SIG-M5 (cell line): ENCODE data around the gene NRDE2.

Experiments
- DNase-seq: peaks from one replicate; lab custom pipeline; 2025; lab: John Stamatoyannopoulos, UW

NRDE2 gene

DNA sequence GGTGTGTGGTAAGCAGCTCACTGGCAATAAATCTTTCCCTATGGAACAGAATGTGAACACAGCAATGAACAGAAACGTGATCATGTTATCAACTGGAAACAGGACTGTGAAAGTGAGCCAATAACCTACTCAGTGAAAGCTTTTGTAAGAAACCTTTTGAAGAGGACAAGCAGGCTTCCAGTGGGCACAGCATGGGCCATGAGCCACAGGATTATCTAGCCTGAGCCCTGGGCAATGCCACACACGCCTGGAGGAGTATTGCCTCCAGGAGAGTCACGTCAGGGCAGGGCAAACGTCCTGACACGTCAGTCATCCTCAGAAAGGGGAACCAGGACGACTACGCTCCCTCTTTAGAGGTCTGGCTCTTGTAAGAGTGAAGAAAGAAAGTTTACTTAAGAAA, 32.3 kb downstream of the NRDE2 start:
- peak; percentile 20 for DNase-seq

DNA sequence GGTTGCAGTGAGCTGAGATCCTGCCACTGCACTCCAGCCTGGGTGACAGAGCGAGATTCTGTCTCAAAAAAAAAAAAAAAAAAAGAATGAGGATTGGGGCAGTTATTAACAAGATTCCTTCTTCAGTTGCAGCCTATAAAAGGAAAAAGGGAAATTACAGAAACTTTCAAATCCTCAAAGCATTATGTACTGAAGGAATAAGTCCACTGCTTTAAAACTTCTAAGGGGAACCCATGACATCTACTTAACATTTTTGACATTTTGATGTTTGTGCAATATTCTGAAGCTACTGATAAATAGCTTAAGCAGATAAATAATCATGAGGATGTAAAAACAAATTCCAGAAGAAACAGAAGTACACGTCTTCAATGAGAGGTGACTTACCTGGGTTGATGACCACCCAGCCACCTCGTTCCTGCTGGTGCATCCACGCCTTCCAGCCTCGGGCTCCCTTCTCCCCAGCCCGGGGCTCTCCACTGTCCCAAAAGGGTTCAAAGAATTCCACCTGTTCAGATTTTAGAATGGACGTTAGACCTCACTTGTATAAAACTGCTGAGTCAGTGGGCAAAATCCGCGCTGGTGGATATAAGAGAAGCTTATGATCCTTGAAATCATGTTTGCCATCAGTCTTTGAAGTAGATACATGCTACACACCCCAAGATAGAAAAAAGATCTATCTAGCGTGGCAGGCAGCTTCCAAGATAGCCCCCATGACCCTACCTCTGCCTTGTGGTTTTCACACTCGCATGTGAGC, 33.7 kb downstream of the NRDE2 start:
- no peak for DNase-seq

DNA sequence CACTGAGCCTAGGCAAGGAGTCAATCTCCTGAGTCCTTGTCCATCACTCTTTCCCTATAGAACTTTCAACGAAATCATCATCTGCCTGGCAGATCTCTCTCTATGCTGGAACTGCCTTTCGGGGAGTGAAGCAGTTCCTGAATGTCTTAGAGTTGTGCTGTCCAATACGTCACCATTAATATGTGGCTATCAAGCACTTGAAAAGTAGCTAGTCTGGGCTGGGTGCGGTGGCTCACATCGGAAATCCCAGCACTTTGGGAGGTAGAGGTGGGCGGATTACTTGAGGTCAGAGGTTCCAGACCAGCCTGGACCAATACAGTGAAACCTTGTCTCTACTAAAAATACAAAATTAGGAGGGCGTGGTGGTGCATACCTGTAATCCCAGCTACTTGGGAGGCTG, 35.1 kb downstream of the NRDE2 start:
- DNase-seq = no peak

DNA sequence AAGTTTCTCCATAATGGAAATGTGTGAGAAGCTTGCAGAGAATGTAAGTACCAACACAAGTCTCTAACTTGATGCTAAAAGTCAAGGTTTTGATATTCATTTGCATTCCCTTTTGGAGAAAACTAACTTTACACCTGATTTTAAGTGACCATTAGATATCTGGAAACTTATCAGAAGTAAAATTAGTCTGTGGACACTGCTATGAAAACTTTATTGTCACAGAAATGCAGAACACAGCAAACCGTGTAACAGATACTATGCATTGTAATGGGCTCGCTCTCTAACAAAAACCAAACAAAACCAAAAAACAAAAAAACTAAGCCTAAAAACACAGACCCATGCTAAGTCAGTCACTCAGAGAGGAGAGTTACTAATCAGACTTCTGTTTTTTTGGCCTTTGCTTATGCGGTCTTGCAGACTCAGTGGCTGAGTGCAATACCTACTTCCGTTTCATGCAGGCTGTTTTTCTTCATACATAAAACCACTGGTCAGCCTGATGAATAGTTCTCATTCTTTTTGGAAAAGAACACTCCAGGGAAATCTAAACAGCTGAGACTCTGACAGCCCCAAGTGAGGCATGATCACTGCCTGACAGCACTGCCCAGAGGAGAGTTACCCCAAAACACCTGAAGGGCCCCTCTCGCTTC, 35.7 kb downstream of the NRDE2 start:
- peak; percentile 37 for DNase-seq

DNA sequence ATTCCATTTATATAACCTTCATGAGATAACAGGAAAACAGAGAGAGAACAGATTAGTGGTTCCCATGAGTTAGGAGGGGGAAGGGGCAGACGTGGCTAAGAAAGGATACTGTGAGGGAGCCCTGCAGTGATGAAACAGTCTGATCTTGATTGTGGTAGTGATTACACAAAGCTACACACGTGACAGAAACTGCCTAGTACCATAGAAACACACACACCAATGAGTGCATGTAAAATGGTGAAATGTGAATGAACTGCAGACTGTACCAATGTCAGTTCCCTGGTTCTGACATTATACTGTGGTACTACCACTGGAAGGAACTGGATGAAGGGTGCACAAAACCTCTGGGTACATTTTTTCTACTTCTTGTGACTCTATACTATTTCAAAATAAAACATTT, 36.9 kb downstream of the NRDE2 start:
- peak; percentile 26 for DNase-seq

DNA sequence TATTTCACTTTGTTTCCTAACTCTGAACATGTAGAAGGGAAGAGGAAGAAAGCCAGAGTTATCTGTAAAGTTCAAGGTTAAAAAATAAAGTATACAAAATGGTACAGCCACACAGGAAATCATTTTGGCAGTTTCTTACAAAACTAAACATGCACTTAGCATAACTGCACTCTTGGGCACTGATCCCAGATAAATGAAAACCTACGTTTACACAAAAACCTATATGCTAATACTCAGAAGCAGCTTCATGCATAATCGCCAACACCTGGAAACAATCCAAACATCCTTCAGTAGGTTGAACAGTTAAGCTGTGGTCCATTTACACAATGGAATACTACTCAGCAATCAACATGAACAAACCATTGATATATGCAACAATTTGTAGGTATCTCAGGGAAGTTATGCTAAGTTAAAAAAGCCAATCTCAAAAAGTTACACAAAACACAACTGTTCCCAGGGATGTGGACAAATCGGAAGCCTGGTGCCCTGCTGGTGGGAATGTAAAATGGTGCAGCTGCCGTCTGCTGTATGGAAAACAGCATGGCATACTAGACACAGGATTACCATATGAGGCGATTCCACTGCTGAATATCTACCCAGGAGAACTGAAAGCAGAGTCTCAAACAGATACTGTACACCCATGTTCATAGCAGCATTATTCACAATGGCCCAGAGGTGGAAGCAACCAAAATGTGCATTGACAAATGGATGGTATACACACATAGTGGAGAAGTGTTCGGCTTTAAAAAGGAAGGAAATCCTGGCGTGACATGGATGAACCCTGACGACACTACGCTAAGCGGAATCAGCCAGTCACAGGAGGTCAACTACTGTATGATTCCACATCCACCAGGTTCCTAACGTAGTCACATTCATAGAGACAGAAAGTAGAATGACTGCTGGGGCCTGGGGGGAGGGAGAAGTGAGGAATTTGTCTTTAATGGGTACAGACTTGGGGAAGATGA, 37.7 kb downstream of the NRDE2 start:
- no peak for DNase-seq

DNA sequence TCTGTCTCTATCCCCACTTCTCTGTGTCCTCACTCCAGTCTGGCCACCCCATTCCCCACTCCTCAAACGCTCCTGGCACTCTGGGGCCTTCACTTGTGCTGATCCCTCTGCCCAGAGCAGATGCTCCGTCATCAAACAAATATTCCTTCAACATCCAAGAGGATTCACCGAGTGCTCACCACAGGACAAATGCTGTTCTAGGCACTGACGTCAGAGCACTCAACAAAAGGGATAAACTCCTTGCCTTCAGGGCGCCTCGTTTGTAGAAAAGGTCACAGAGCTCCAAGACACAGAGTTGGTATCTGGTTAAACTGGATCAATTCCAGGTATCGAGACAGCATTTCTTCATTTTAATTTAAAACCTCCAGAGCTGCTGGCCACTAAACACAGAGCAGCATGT, 40.0 kb downstream of the NRDE2 start:
- no peak for DNase-seq

DNA sequence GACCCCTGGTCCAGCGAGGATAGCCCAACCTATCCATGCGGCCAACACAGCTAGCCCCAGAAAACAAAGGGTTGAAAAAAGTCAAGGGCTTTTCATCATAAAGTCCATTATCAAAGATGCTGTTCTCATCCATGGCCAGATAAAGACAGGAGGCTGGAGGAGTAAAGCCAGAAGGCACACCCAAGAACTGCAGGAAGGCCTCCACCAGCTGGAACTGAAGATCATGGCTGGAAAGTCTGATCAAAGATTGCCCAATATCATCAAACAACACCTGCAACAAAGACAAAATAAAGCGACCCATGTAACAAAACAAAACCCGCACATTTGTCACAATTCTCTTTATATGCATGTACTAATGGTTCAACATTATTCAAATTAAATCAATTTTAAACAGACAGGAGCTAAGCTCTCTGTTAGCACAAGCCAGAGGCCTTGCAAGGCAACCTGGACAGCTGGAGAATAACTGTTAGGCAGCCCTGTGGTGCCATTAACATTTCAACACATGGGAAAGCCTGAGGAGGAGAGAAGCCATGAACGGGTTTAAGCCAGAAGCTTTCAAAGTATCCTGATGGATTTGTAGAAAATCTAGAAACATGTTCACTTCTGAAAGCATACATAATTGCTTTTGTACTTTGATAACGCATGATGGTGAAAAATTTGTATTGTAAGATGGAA, 41.3 kb downstream of the NRDE2 start:
- no peak for DNase-seq

DNA sequence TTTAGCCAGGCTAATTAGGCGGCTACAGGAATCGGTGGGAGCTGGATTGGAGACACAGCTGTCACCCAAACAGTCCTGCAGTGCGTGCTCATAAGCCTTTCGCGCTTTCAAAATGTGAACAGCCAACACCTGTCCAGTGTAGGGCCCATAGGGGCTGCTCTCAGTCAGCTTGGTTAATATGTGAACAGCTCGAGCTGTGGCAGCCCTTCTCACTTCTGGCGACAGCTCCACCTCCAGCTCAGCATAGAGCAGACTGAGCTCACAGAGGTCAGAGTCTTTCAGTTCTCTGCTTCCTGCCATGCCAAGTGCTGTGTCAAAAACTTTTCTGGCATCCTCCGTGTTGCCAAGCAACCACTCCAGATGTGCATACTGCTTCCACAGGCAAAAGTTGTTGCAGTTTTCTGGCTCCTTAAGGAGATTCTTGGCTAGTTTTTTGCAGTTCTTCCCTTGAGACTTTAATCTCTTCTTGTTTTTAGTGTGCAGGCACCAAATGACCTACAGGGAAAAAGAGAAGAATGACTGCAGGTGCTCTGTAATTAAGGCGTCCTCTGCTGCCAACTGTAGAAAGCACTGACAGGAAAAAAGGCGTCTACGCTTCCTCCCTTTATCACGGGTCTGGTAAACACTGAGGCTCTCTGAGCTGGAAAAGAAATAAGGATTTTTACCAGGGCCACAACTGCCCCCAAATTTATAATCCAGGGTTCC, 42.9 kb downstream of the NRDE2 start:
- no peak for DNase-seq

DNA sequence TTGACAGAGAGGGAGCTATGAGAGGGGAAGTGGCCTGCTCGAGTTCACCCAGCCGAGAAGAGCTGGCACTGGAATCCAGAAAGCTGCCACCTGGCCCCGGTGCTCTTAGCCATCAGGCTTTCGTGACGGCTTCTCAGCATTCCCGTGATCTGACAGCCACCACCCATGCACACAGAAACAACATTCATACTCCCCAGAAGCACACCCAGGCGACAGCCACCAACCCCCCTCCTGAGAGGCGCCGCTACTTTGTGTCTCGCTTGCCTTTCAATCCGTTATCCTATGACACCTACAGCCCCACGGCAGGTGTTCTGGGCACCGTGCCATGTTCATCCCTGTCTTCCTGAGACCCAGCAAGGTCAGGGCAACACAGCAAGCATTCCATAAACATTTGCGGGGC, 44.0 kb downstream of the NRDE2 start:
- no peak for DNase-seq

DNA sequence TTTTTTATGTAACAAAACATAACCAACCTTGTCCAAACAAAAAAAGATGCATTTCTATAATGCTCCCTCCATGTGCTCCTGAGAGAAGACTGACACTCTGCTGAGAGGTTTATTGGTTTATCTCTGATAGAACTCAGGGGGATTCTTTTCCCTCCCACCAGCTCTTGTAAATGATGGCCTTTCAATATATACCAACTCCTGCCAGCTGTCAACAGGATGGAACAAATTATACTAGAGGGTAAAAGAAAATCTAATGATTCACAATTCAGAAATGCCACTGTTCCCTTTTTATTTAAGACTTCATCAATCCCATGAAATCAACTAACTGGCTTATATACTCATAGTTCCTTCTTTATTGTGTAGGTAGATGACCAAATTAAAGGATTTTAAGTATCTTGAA, 50.0 kb downstream of the NRDE2 start:
- DNase-seq = no peak

DNA sequence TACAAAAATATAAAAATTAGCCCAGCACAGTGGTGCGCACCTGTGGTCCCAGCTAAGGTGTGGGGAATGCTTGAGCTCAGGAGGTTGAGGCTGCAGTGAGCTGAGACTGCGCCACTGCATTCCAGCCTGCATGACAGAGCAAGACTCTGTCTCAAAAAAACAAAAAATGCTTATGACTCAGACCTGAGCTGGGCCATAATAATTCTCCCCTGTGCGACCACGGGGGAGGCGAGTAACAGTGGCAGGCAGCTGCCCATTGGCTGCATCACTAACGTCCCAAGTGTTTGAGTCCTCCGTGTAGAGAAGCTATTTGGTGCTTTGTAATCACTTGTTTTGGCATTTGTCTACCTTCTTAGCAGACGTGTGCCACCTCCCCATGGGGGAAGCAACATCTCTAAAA, 50.5 kb downstream of the NRDE2 start:
- DNase-seq = no peak

DNA sequence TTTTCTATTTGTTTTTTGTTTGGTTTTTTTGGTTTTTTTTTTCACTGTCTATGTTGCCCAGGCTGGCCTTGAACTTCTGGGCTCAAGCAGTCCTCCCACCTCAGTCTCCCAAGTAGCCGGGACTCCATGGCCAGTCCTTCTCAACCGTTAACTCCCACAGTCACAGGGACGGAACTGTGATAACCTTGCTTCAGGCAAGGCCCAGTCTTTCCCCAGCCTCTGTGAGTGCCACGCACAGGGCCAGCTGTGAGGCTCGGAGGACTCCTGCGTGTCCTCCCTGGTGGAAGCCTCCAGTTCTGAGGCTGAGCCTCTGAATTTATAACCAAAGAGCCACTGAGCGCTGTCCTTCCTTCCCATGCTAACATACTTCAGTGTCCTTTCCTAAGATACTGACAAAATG, 51.6 kb downstream of the NRDE2 start:
- no peak for DNase-seq

DNA sequence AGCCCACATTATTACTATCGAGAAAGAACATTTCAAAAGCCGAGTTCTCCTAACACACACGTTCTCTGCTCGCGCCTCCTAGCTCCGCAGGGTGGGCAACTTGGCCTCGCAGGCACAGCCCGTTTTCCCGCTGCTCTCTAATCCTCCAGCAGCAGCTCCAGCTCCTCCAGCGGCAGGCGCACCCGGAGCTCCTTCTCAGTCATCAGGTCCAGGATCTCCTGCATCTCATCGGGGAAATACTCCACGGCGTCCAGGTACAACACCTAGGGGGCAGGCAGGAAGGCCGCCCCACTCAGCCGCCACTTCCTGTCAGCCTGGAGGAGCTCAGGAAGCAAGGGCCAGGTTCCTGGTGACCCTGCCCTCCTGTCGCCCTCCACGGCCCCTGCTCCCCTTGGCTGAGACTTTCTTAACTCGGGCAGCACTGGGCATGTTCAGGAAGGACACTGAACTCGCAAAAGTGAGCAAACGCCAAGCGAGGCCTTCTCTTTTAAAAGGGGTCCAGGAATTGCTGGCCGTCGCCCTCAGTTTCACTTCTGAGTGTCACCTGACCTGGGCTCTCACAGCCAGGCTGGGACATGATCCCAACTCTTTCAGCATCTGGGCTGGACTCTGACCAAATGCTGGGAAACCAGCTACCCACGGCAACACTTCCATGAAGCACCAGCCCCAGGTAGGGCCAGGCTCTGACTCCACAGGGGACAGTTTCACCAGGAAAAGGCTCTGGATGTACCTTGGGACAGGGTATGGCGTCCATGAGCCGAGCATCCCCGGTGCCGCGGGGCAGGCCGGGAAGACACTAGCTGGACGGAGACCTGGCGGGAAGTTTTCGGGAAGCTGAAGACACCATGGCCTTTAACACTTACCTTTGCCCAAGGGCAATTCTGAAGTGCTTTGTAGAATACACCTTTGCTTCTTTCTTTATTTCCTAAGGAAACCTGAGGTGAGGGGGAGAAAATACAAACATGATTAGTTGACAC, 53.3 kb downstream of the NRDE2 start:
- DNase-seq = no peak

DNA sequence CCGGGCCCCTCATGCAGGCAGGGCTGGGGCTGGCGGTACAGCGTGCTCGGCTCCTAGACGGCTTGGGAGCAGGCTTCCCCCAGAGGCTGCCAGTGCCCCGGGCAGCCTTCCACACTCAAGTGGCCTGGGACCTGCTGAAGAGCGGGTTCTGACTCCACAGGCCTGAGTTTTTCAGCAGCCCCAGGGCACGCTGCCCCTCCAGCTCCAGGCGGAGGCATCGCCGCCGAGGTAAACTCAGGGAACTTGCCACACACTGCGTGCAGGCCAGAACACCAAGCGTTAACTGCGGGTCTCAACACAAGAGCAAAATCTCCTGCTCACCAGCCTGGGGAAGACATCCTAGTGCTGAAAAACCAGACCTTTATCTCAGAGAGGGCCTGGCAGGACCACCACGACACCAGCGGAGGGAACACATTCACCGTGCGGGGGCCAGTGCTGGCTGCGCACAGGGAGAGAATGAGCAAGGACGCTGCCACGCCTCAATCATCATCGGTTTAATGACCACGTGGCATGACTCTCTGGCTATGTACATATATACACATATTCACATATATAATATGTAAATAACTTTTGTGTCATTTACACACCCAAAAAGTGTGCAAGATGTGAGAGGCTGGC, 54.1 kb downstream of the NRDE2 start:
- DNase-seq = no peak

DNA sequence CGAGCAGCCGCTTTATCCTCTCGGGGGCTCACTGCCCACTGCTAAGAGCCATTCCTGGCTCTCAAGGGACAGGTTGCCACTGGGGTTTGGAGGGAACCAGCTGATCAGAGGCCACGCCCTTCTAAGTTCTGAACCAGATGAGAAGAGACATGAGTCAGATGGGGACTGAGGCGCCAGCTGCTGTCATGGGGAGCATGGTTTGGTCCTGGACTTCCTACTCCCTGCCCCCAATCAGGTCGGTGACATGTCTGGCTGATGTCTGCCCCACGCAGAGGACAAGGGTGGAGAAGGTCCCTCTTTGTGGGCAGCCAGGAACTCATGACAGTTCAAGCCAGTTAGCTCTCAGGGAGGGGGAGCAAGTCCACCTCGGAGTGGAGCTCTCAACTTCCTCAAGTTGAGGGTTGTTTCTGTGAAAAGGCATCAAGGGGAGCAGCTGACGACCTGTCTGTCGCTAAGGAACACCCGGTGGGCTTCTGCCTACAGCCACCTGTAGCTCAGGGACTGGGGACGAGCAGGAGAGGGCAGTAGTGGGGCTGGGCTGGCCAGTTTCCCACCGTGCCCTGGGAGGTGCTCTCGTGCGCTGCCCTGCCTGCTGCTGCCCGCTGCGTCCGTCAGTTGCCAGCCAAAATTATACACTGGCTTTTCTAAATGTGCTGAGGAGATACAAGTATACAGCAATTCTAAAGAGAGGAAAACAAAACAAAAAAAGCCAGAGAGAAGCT, 54.9 kb downstream of the NRDE2 start:
- DNase-seq = no peak

DNA sequence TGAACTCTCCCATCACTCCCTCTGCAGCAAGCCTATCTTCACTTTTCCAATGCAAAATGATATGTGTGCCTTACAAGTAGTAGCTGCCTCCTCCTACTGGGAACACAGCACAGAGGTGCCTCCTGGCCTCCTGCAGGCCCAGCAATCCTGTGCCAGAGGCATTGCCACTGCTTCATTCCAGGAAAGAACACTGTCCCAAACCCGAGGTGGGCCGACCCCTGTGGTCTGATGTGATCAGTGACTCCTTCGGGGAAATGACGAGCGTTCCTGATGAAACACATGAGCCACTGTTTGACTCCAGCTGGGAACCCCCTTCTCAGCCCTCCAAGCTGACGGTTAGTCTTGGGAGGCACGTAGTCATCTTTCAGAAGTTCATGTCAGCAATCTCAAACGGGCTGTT, 55.9 kb downstream of the NRDE2 start:
- DNase-seq = no peak

DNA sequence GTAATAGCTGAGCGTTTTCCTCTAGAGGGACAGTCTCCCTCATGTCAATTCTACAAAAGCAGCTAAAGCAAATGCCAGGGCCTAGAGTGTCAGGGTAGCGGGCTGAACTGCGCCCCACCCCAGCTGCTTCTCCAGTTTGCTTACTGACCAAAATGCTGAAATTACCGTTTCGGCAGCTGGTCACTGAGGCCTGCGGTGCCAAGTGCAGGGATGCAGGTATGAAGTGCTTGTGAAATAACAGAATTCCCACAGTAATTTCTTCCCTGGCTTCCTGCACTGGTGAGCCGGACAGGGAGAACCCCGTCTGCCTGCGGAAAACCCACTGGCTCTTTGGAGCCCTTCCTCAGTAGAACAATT, 56.3 kb downstream of the NRDE2 start:
- DNase-seq = no peak

DNA sequence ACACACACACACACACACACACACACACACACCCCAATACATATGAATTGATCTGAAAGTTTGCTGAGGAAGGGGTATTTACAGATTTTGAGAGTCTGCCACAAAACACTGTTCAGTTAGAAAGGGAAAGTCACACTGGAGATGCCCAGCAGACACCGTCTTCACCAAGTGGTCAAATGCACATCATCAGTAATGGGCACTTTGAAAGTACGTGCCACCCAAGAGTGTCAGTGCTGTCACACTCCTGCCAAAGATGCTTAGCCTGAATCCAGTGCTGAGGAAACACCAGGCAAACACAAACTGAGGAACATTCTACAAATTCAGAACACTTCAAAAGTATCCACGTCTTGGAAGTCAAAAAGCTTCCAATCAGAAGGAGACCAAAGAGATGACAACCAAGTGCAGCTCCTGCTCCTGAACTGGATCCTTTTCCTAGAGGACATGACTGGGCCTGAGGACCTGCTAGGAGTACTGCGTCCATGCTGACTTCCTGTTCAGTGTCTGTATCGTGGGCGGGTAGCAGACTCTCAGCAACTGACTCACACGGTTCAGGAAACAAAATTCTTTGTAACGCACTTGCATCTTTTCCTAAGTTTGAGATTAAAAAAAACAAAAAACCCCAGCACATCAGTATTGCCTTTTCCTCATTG, 56.8 kb downstream of the NRDE2 start:
- no peak for DNase-seq
